ENCODE results near the gene TMEM207. TPM values are rescaled to one million over a fixed set of nuclear protein-coding genes. Genes with fewer than 3 reads are reported as not detected.

The TMEM207 gene
- total and polyA plus RNA-seq, 2 donors (not counting 1 experiment from before 2014, with no cell fraction given), result not detected

DNA sequence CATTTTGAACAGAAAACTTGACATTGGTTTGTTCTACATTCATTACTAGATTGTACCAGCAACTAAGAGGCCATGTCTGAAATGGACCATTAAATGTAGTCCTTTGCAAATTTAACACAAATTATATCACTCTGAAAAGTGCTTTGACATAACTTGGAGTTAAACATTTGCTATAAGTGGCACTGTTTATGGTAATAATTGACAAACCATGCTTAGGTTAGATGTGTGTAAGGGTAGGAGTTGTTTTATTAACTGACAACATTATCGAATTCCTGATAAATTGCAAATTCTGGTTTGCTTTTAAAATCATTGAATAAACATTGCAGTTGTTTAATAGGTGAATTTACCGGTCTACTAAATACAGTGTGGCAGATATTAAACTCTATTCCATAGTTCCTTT lies 6.1 kb upstream of the TMEM207 start:
- H3K36me3 ChIP-seq (ENCODE audit: control insufficient read depth, insufficient read depth, low read length), result no peaks in the 10 kb centered on the region
- no peaks in the 10 kb centered on the region for H3K79me2 ChIP-seq (ENCODE audit: control insufficient read depth, insufficient read depth, low read length)
- no peaks in the 10 kb centered on the region for H3K4me1 ChIP-seq (ENCODE audit: control insufficient read depth, extremely low read depth, insufficient read depth, low read length)
- H3K27ac ChIP-seq (ENCODE audit: insufficient read depth, low read length), result no peak overlapping the region
- H3K9me3 ChIP-seq (ENCODE audit: control insufficient read depth, insufficient read depth, low read depth, low read length), result no peaks in the 10 kb centered on the region
- H3K27me3 ChIP-seq (ENCODE audit: control insufficient read depth, insufficient read depth, low read length), result no peaks in the 10 kb centered on the region
- no peak overlapping the region for H3K9ac ChIP-seq (ENCODE audit: insufficient read depth, low read length)
- TF ChIP-seq EZH2 (IDR thresholded peaks at IDR 0.05; ENCODE audit: low read length, missing control alignments), result no peak
- TF ChIP-seq, protein P1, sequence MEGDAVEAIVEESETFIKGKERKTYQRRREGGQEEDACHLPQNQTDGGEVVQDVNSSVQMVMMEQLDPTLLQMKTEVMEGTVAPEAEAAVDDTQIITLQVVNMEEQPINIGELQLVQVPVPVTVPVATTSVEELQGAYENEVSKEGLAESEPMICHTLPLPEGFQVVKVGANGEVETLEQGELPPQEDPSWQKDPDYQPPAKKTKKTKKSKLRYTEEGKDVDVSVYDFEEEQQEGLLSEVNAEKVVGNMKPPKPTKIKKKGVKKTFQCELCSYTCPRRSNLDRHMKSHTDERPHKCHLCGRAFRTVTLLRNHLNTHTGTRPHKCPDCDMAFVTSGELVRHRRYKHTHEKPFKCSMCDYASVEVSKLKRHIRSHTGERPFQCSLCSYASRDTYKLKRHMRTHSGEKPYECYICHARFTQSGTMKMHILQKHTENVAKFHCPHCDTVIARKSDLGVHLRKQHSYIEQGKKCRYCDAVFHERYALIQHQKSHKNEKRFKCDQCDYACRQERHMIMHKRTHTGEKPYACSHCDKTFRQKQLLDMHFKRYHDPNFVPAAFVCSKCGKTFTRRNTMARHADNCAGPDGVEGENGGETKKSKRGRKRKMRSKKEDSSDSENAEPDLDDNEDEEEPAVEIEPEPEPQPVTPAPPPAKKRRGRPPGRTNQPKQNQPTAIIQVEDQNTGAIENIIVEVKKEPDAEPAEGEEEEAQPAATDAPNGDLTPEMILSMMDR (conservative IDR thresholded peaks at IDR 0.05 in 1 of 2, IDR thresholded peaks at IDR 0.05 in 1 of 2; ENCODE audit: low read depth in 1 of 2, low read length in 2 of 2), result no peak
- H4K20me1 ChIP-seq (ENCODE audit: control insufficient read depth, extremely low read depth, insufficient read depth, low read length), result no peaks in the 10 kb centered on the region
- no peak overlapping the region for H2AFZ ChIP-seq (ENCODE audit: low read length)
- DNase-seq (ENCODE audit: low read depth in 2 of 2), result no peak
- no peak overlapping the region for H3K4me3 ChIP-seq (replicated peaks in 1 of 4; ENCODE audit: control extremely low read depth in 1 of 4, insufficient read depth in 1 of 4, low read depth in 3 of 4, low read length in 4 of 4)
- H3K4me2 ChIP-seq (ENCODE audit: extremely low read depth, insufficient read depth, low read length), result no peak overlapping the region

DNA sequence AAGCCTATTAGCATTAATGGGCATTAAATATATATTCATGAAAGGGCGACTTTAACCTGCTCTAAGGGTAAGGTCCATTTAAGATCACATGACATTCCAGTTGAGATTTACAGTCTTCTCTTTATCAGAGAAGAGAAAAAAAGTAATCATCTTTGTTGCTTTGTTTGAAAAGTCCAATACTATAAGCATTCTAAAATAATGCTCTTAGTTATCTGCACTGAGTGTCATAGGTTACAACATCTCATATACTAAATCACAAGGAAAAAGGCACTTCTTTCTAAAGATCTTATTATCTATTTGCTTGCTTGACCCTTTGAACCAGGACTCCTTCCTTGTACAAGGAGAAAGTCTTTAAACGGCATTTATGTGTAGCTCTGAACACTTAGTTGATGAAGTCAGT lies 1.4 kb downstream of the TMEM207 start:
- TF ChIP-seq, protein P1 (conservative IDR thresholded peaks at IDR 0.05 in 1 of 2, IDR thresholded peaks at IDR 0.05 in 1 of 2; ENCODE audit: low read depth in 1 of 2, low read length in 2 of 2), result no peak
- TF ChIP-seq EZH2 (IDR thresholded peaks at IDR 0.05; ENCODE audit: low read length, missing control alignments), result no peak
- no peaks in the 10 kb centered on the region for H3K9me3 ChIP-seq (ENCODE audit: control insufficient read depth, insufficient read depth, low read depth, low read length)
- H3K4me2 ChIP-seq (ENCODE audit: extremely low read depth, insufficient read depth, low read length), result no peak overlapping the region
- no peaks in the 10 kb centered on the region for H4K20me1 ChIP-seq (ENCODE audit: control insufficient read depth, extremely low read depth, insufficient read depth, low read length)
- no peaks in the 10 kb centered on the region for H3K36me3 ChIP-seq (ENCODE audit: control insufficient read depth, insufficient read depth, low read length)
- no peak overlapping the region for H3K9ac ChIP-seq (ENCODE audit: insufficient read depth, low read length)
- no peak overlapping the region for H2AFZ ChIP-seq (ENCODE audit: low read length)
- H3K27me3 ChIP-seq (ENCODE audit: control insufficient read depth, insufficient read depth, low read length), result no peaks in the 10 kb centered on the region
- H3K79me2 ChIP-seq (ENCODE audit: control insufficient read depth, insufficient read depth, low read length), result no peaks in the 10 kb centered on the region
- DNase-seq (ENCODE audit: low read depth in 2 of 2), result no peak
- H3K4me3 ChIP-seq (replicated peaks in 1 of 4; ENCODE audit: control extremely low read depth in 1 of 4, insufficient read depth in 1 of 4, low read depth in 3 of 4, low read length in 4 of 4), result no peak overlapping the region
- H3K4me1 ChIP-seq (ENCODE audit: control insufficient read depth, extremely low read depth, insufficient read depth, low read length), result no peaks in the 10 kb centered on the region
- no peak overlapping the region for H3K27ac ChIP-seq (ENCODE audit: insufficient read depth, low read length)

DNA sequence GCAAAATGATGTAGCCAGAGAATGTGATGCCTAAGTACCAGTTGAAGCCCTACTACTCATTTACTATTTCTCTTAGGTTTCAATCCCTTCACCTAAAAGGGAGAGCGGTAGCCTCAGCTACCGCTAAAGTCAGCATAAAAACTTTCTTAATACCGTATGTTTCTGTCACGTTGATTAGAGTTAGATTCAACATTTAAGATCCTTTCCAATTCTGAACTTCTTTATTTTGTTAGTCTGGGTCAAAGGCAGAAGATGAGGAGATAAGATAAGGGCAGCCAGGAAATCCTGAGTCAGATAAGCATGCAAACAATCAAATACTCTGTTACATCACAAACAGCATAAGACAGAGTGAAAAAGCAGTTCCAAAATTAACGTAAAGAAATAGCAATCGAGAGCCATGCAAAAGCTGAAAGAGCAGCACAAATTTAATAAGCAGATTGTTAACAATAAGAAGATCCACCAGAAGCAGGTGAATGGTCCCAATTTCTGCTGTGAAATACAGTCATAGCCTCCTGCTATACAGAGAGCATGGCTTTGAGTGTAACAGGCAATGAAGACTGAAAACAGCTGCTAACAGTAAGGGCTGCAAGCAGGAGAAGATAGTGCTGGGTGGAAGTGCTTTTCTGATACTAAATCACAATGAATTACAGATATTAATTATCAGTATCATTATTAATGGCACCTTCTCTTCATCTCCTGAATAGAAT lies 3.0 kb downstream of the TMEM207 start:
- H4K20me1 ChIP-seq (ENCODE audit: control insufficient read depth, extremely low read depth, insufficient read depth, low read length), result no peaks in the 10 kb centered on the region
- H3K27ac ChIP-seq (ENCODE audit: insufficient read depth, low read length), result no peak overlapping the region
- no peaks in the 10 kb centered on the region for H3K4me1 ChIP-seq (ENCODE audit: control insufficient read depth, extremely low read depth, insufficient read depth, low read length)
- no peak overlapping the region for H2AFZ ChIP-seq (ENCODE audit: low read length)
- no peaks in the 10 kb centered on the region for H3K9me3 ChIP-seq (ENCODE audit: control insufficient read depth, insufficient read depth, low read depth, low read length)
- no peak overlapping the region for H3K4me3 ChIP-seq (replicated peaks in 1 of 4; ENCODE audit: control extremely low read depth in 1 of 4, insufficient read depth in 1 of 4, low read depth in 3 of 4, low read length in 4 of 4)
- TF ChIP-seq, protein P1 (conservative IDR thresholded peaks at IDR 0.05 in 1 of 2, IDR thresholded peaks at IDR 0.05 in 1 of 2; ENCODE audit: low read depth in 1 of 2, low read length in 2 of 2), result no peak
- TF ChIP-seq EZH2 (IDR thresholded peaks at IDR 0.05; ENCODE audit: low read length, missing control alignments), result no peak
- H3K36me3 ChIP-seq (ENCODE audit: control insufficient read depth, insufficient read depth, low read length), result no peaks in the 10 kb centered on the region
- H3K27me3 ChIP-seq (ENCODE audit: control insufficient read depth, insufficient read depth, low read length), result no peaks in the 10 kb centered on the region
- peak in 1 of 2 donors; percentile 10 for DNase-seq (ENCODE audit: low read depth in 2 of 2)
- H3K9ac ChIP-seq (ENCODE audit: insufficient read depth, low read length), result no peak overlapping the region
- H3K79me2 ChIP-seq (ENCODE audit: control insufficient read depth, insufficient read depth, low read length), result no peaks in the 10 kb centered on the region
- H3K4me2 ChIP-seq (ENCODE audit: extremely low read depth, insufficient read depth, low read length), result no peak overlapping the region
